ENCODE data around the gene ELOVL2. TPM values are rescaled to one million over a fixed set of nuclear protein-coding genes. Genes with fewer than 3 reads are reported as not detected.
"Not testable (repeated sequence)": the region's sequence is repeated elsewhere in the genome, so short reads cannot be mapped to it uniquely, and the experiment has no call there.

Gene ELOVL2
- not detected in 2 replicates for total RNA-seq

GRCh38 chr6:11043961-11044711, at the start of gene ELOVL2:
Gene ELOVL2 (minus strand): TSS chr6:11044305. CDS start chr6:11044230, 75 bp downstream.
- H3K27me3 Mint-ChIP-seq: peaks cover 61% of the 10 kb centered on the region
- H3K4me1 Mint-ChIP-seq: peaks cover 6% of the 10 kb centered on the region
- peak within 1 kb of the TSS; percentile 79 for H3K4me3 Mint-ChIP-seq
- intact Hi-C loops (cut with micrococcal nuclease): loop anchor here (10.0 kb wide), 1 partner anchor 159 kb away; the partner anchor contains the start of genes GCM2 and SYCP2L
- peaks cover 2% of the 10 kb centered on the region for H3K36me3 Mint-ChIP-seq (ENCODE audit: low read depth)
- DNase-seq: peak; percentile 72
- peaks cover 4% of the 10 kb centered on the region for H3K9me3 Mint-ChIP-seq
- peak within 1 kb of the TSS; percentile 64 for H3K27ac Mint-ChIP-seq

GRCh38 chr6:11093376-11093625, 49.2 kb upstream of the ELOVL2 start:
- Mint-ChIP-seq H3K27ac (peak overlapping the region; percentile 93), H3K9me3 (no peaks in the 10 kb centered on the region), H3K36me3 (ENCODE audit: low read depth) (peaks cover 7% of the 10 kb centered on the region), H3K27me3 (peaks cover 2% of the 10 kb centered on the region), H3K4me3 (peak overlapping the region; percentile 92), H3K4me1 (peaks cover 26% of the 10 kb centered on the region)
- DNase-seq: no peak
- intact Hi-C loops (cut with micrococcal nuclease): loop anchor here (1.0 to 5.0 kb wide), 4 partner anchors 49 to 444 kb away; partner anchors contain the start of genes NEDD9, TMEM14C and TMEM170B

GRCh38 chr6:11092668-11093375, 48.7 kb upstream of the ELOVL2 start:
- Mint-ChIP-seq H3K27me3 (peaks cover 2% of the 10 kb centered on the region), H3K4me1 (peaks cover 26% of the 10 kb centered on the region)

GRCh38 chr6:11091141-11091540, 47.0 kb upstream of the ELOVL2 start:
- intact Hi-C loops (cut with micrococcal nuclease): loop anchor here (5.0 kb wide), 2 partner anchors 51 to 141 kb away; partner anchors contain the start of gene NEDD9
- peaks cover 21% of the 10 kb centered on the region for H3K4me1 Mint-ChIP-seq
- H3K27ac Mint-ChIP-seq; H3K36me3 Mint-ChIP-seq (ENCODE audit: low read depth); H3K4me3 Mint-ChIP-seq; H3K9me3 Mint-ChIP-seq; H3K27me3 Mint-ChIP-seq; DNase-seq: not testable (repeated sequence)

More at GRCh38 chr6:11092668-11093375, 48.7 kb upstream of the ELOVL2 start:
- Mint-ChIP-seq H3K4me3 (peak overlapping the region; percentile 92), H3K27ac (peak overlapping the region; percentile 93), H3K36me3 (ENCODE audit: low read depth) (peaks cover 3% of the 10 kb centered on the region), H3K9me3 (no peaks in the 10 kb centered on the region)
- DNase-seq: no peak
- intact Hi-C loops (cut with micrococcal nuclease): loop anchor here (1.0 to 5.0 kb wide), 4 partner anchors 49 to 444 kb away; partner anchors contain the start of genes NEDD9, TMEM14C and TMEM170B

- no peak overlapping the region for H3K4me3 Mint-ChIP-seq
Observed at GRCh38 chr6:11089695-11090094, 45.6 kb upstream of the ELOVL2 start.

GRCh38 chr6:11087141-11087812, 43.2 kb upstream of the ELOVL2 start:
- H3K4me1 Mint-ChIP-seq; H3K27ac Mint-ChIP-seq; H3K4me3 Mint-ChIP-seq; H3K27me3 Mint-ChIP-seq; intact Hi-C loops (cut with micrococcal nuclease); H3K9me3 Mint-ChIP-seq; H3K36me3 Mint-ChIP-seq (ENCODE audit: low read depth); DNase-seq: not testable (repeated sequence)

More at GRCh38 chr6:11089695-11090094, 45.6 kb upstream of the ELOVL2 start:
- Mint-ChIP-seq H3K27ac (no peak overlapping the region), H3K27me3 (peaks cover 3% of the 10 kb centered on the region), H3K36me3 (ENCODE audit: low read depth) (no peaks in the 10 kb centered on the region), H3K4me1 (peaks cover 10% of the 10 kb centered on the region), H3K9me3 (no peaks in the 10 kb centered on the region)
- intact Hi-C loops (cut with micrococcal nuclease): loop anchor here (5.0 kb wide), 2 partner anchors 53 to 143 kb away; partner anchors contain the start of gene NEDD9
- DNase-seq: no peak

- Mint-ChIP-seq H3K4me1 (no peaks in the 10 kb centered on the region), H3K36me3 (ENCODE audit: low read depth) (no peaks in the 10 kb centered on the region), H3K4me3 (no peak overlapping the region), H3K27ac (no peak overlapping the region), H3K27me3 (peaks cover 3% of the 10 kb centered on the region), H3K9me3 (no peaks in the 10 kb centered on the region)
- DNase-seq: no peak
- intact Hi-C loops (cut with micrococcal nuclease): no loop called here
Observed at GRCh38 chr6:11085758-11086435, 41.8 kb upstream of the ELOVL2 start.

GRCh38 chr6:11083956-11084355, 39.9 kb upstream of the ELOVL2 start:
- intact Hi-C loops (cut with micrococcal nuclease): no loop called here
- H3K36me3 Mint-ChIP-seq (ENCODE audit: low read depth): no peaks in the 10 kb centered on the region

GRCh38 chr6:11083491-11083890, 39.4 kb upstream of the ELOVL2 start:
- Mint-ChIP-seq H3K27ac (no peak overlapping the region), H3K4me1 (no peaks in the 10 kb centered on the region), H3K36me3 (ENCODE audit: low read depth) (no peaks in the 10 kb centered on the region), H3K4me3 (no peak overlapping the region), H3K9me3 (no peaks in the 10 kb centered on the region), H3K27me3 (peaks cover 6% of the 10 kb centered on the region)
- no peak for DNase-seq
- intact Hi-C loops (cut with micrococcal nuclease): no loop called here

More at GRCh38 chr6:11083956-11084355, 39.9 kb upstream of the ELOVL2 start:
- H3K27me3 Mint-ChIP-seq: peaks cover 6% of the 10 kb centered on the region
- no peaks in the 10 kb centered on the region for H3K9me3 Mint-ChIP-seq
- no peaks in the 10 kb centered on the region for H3K4me1 Mint-ChIP-seq
- no peak overlapping the region for H3K4me3 Mint-ChIP-seq
- no peak for DNase-seq
- H3K27ac Mint-ChIP-seq: no peak overlapping the region

- intact Hi-C loops (cut with micrococcal nuclease): no loop called here
- DNase-seq: no peak
- Mint-ChIP-seq H3K4me1 (no peaks in the 10 kb centered on the region), H3K36me3 (ENCODE audit: low read depth) (no peaks in the 10 kb centered on the region), H3K4me3 (no peak overlapping the region), H3K27me3 (peaks cover 6% of the 10 kb centered on the region), H3K9me3 (no peaks in the 10 kb centered on the region), H3K27ac (no peak overlapping the region)
Observed at GRCh38 chr6:11080296-11080695, 36.2 kb upstream of the ELOVL2 start.

- DNase-seq: no peak
- no peaks in the 10 kb centered on the region for H3K9me3 Mint-ChIP-seq
- H3K4me3 Mint-ChIP-seq: no peak overlapping the region
- H3K4me1 Mint-ChIP-seq: no peaks in the 10 kb centered on the region
- H3K36me3 Mint-ChIP-seq (ENCODE audit: low read depth): no peaks in the 10 kb centered on the region
- intact Hi-C loops (cut with micrococcal nuclease): no loop called here
- no peak overlapping the region for H3K27ac Mint-ChIP-seq
- H3K27me3 Mint-ChIP-seq: peaks cover 6% of the 10 kb centered on the region
Observed at GRCh38 chr6:11078266-11078665, 34.2 kb upstream of the ELOVL2 start.

GRCh38 chr6:11076540-11076939, 32.4 kb upstream of the ELOVL2 start:
- DNase-seq: no peak
- H3K4me1 Mint-ChIP-seq: no peaks in the 10 kb centered on the region
- H3K27me3 Mint-ChIP-seq: peaks cover 12% of the 10 kb centered on the region
- no peaks in the 10 kb centered on the region for H3K36me3 Mint-ChIP-seq (ENCODE audit: low read depth)
- no peak overlapping the region for H3K27ac Mint-ChIP-seq
- intact Hi-C loops (cut with micrococcal nuclease): no loop called here
- no peak overlapping the region for H3K4me3 Mint-ChIP-seq
- no peaks in the 10 kb centered on the region for H3K9me3 Mint-ChIP-seq

GRCh38 chr6:11072101-11072500, 28.0 kb upstream of the ELOVL2 start:
- no peak for DNase-seq
- Mint-ChIP-seq H3K27me3 (peaks cover 9% of the 10 kb centered on the region), H3K4me3 (no peak overlapping the region), H3K27ac (no peak overlapping the region), H3K4me1 (no peaks in the 10 kb centered on the region), H3K36me3 (ENCODE audit: low read depth) (no peaks in the 10 kb centered on the region), H3K9me3 (no peaks in the 10 kb centered on the region)
- intact Hi-C loops (cut with micrococcal nuclease): no loop called here

All from activated CD4-positive, alpha-beta T cell treated with anti-CD3 and anti-CD28 coated beads, Interleukin-2, amount 10 ng/mL, durations not matched to agents 24 days and 14 days (primary cell).